HFF-Myc (cell line): ENCODE results near the gene CC2D1B.

Experiments used
- DNase-seq: peaks from one replicate; pipeline ENCODE4 v3.0.0-alpha.2; 2011; ENCODE audit warnings: low read depth; ENCODE audit errors: extremely low read depth
- H3K4me3 ChIP-seq: replicated peaks from 2 replicates; pipeline ENCODE4 v1.5.1; 2011; ENCODE audit warnings: low read depth, mild to moderate bottlenecking, control low read depth, low read length
- CTCF ChIP-seq: IDR thresholded peaks from 2 replicates; pipeline ENCODE4 v1.5.1; 2012; ENCODE audit warnings: mild to moderate bottlenecking, low read depth, low read length, control low read depth; ENCODE audit errors: missing control alignments

Gene CC2D1B

GRCh38 chr1:52334906-52335528 lies 31.0 kb downstream of the CC2D1B start:
- no peak overlapping the region for H3K4me3 ChIP-seq
- DNase-seq, result no peak
- TF ChIP-seq CTCF, result no peak

DNA sequence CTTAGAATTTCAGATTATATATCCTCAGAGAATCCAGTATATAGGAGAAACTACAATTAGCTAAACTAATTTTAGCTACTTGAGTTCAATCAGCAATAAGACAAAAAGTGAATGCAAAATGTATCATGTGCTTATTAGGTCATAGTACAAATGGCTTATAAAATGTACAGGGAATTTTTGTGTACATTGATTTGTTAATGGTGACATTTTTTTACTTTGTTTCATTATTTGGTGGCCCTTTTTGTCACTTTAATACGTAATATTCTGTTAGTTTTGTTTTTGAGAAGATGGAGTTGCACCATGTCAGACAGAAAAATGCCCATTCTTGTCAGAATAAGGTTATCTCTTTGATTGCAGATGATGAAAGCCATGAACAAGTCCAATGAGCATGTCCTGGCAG lies 33.6 kb downstream of the CC2D1B start:
- no peak overlapping the region for H3K4me3 ChIP-seq
- TF ChIP-seq CTCF, result no peak
- no peak for DNase-seq

DNA sequence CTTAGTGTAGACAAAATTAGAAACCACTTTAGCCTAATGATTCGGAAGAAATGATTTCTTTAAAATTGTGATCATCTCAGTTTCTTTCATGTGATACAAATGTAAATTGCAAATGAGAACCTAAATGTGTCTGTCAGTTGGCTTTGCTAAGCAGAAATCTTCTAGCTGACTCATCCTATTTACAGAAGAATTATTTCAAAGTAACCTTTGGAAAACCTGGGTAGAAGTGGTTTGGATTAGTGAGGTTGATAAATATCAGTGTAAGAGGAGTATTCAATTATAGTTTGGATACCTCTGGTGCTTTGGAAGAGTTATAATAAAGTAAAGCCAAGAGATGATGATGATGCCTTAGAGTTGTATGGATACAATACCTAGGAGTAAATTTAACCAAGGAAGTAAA lies 37.4 kb downstream of the CC2D1B start:
- no peak overlapping the region for H3K4me3 ChIP-seq
- TF ChIP-seq CTCF, result no peak
- DNase-seq, result no peak

GRCh38 chr1:52325786-52326185 lies 40.2 kb downstream of the CC2D1B start:
- H3K4me3 ChIP-seq, result no peak overlapping the region
- DNase-seq, result no peak

DNA sequence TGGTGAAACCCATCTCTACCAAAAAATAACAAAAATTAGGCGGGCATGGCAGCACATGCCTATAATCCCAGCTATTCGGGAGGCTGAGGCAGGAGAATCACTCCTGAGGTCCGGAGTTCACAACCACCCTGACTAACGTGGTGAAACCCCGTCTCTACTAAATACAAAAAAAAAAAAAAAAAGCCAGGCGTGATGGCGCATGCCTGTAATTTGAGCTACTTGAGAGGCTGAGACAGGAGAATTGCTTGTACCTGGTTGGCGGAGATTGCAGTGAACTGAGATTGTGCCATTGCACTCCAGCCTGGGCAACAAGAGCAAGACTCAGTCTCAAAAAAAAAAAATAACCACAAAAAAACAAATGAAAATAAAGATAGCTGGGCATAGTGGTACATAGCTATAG lies 42.3 kb downstream of the CC2D1B start:
- H3K4me3 ChIP-seq, result no peak overlapping the region
- DNase-seq, result no peak
- TF ChIP-seq CTCF, result no peak

More at GRCh38 chr1:52325786-52326185, 40.2 kb downstream of the CC2D1B start:
- TF ChIP-seq CTCF, result no peak

GRCh38 chr1:52321061-52321460 lies 44.9 kb downstream of the CC2D1B start:
- no peak for TF ChIP-seq CTCF
- DNase-seq, result no peak
- H3K4me3 ChIP-seq, result no peak overlapping the region
